H1 (cell line): ENCODE results near the gene SSR2. TPM values are rescaled to one million over a fixed set of nuclear protein-coding genes. Genes with fewer than 3 reads are reported as not detected.

Experiments
- CTCF ChIA-PET: fragments of 300-600 bp; sonication (Branson Sonifier 250); formaldehyde crosslinking; loops from one replicate; lab custom pipeline; 2021; ENCODE audit not compliant: partially characterized antibody; lab: Charles Lee
- POLR2A ChIA-PET: fragments of 300-600 bp; sonication (Branson Sonifier 250); formaldehyde crosslinking; loops from one replicate; lab custom pipeline; 2021; ENCODE audit warnings: inconsistent platforms; ENCODE audit not compliant: partially characterized antibody; lab: Charles Lee
- DNase-seq, 2 experiments: peaks; one replicate each; pipeline versions ENCODE4 v3.0.0 to v3.0.0-alpha.2; 2010 to 2022; ENCODE audit warnings: low spot score in 2 of 2, low read depth in 1 of 2, mixed read lengths in 1 of 2
- FAIRE-seq: peaks from 2 replicates; lab custom pipeline; 2011; peaks lifted over from hg19 to GRCh38; lab: Jason Lieb, UNC
- H2AFZ ChIP-seq: 2 replicates; pipeline ENCODE4 v1.8.1; 2012; ENCODE audit warnings: low read length, inconsistent platforms
- H2AK5ac ChIP-seq: 2 replicates; pipeline ENCODE4 v1.6.1; 2013; ENCODE audit warnings: low read depth, low read length
- H2BK120ac ChIP-seq: replicated peaks from 2 replicates; pipeline ENCODE3; 2013; ENCODE audit warnings: low read depth, low read length, inconsistent platforms
- H2BK12ac ChIP-seq: 2 replicates; pipeline ENCODE4 v1.6.1; 2013; ENCODE audit warnings: low read depth, low read length
- H2BK15ac ChIP-seq: 2 replicates; pipeline ENCODE4 v1.6.1; 2013; ENCODE audit warnings: low read length
- H2BK20ac ChIP-seq: 2 replicates; pipeline ENCODE4 v1.6.1; 2013; ENCODE audit warnings: low read length
- H2BK5ac ChIP-seq: 2 replicates; pipeline ENCODE4 v1.6.1; 2013; ENCODE audit warnings: low read depth, low read length
- H3K14ac ChIP-seq: 2 replicates; pipeline ENCODE4 v1.6.1; 2013; ENCODE audit warnings: inconsistent platforms; ENCODE audit not compliant: insufficient read length
- H3K18ac ChIP-seq: 2 replicates; pipeline ENCODE4 v1.6.1; 2013; ENCODE audit warnings: low read length; ENCODE audit errors: extremely low read depth
- H3K23ac ChIP-seq: 2 replicates; pipeline ENCODE4 v1.6.1; 2013; ENCODE audit warnings: inconsistent platforms; ENCODE audit not compliant: insufficient read length
- H3K23me2 ChIP-seq: 2 replicates; pipeline ENCODE4 v1.6.1; 2013; ENCODE audit warnings: low read depth, low read length
- H3K27ac ChIP-seq: 2 replicates; pipeline ENCODE4 v1.6.1; 2011; ENCODE audit warnings: low read depth, low read length, inconsistent platforms
- H3K27me3 ChIP-seq, 4 experiments: replicated peaks in 1 of 4; 1 replicate in 1 of 4; 2 replicates in 3 of 4; pipeline versions ENCODE4 v1.6.1 to v1.8.1; 2011 to 2013; ENCODE audit warnings: low read length in 3 of 4, mild to moderate bottlenecking in 3 of 4, inconsistent platforms in 2 of 4, mixed read lengths in 2 of 4, moderate library complexity in 1 of 4; ENCODE audit not compliant: control insufficient read depth in 3 of 4, insufficient read depth in 3 of 4; ENCODE audit errors: extremely low read depth in 1 of 4
- H3K36me3 ChIP-seq, 4 experiments: 2 replicates each; pipeline versions ENCODE4 v1.6.1 to v1.8.1; 2011 to 2013; ENCODE audit warnings: mild to moderate bottlenecking in 4 of 4, low read length in 3 of 4, moderate library complexity in 2 of 4, control low read depth in 1 of 4, inconsistent platforms in 1 of 4; ENCODE audit not compliant: insufficient read depth in 4 of 4, control insufficient read depth in 2 of 4
- H3K4ac ChIP-seq: replicated peaks from 2 replicates; pipeline ENCODE3; 2013; ENCODE audit warnings: low read length, low read depth, mixed read lengths, inconsistent platforms; ENCODE audit not compliant: insufficient read length
- H3K4me1 ChIP-seq, 4 experiments: replicated peaks in 1 of 4; 1 replicate in 1 of 4; 2 replicates in 3 of 4; pipeline versions ENCODE4 v1.6.1 to v1.8.1; 2011 to 2013; ENCODE audit warnings: low read length in 3 of 4, inconsistent platforms in 2 of 4, mixed read lengths in 1 of 4; ENCODE audit not compliant: insufficient read depth in 4 of 4, control insufficient read depth in 3 of 4
- H3K4me2 ChIP-seq, 2 experiments: 2 replicates each; pipeline versions ENCODE4 v1.6.1 to v1.8.1; 2011 to 2013; ENCODE audit warnings: low read depth in 2 of 2, low read length in 2 of 2, control low read depth in 1 of 2, inconsistent platforms in 1 of 2, mild to moderate bottlenecking in 1 of 2; ENCODE audit not compliant: insufficient read depth in 1 of 2
- H3K4me3 ChIP-seq, 4 experiments: fragments of 200-600, 300-600 bp in 1 of 4; sonication (generic), shearing (Covaris generic), sonication (Bioruptor Twin) in 1 of 4; 2 replicates each; pipeline versions ENCODE4 v1.5.1 to v1.8.1; 2011 to 2016; ENCODE audit warnings: low read length in 4 of 4, low read depth in 3 of 4, control low read depth in 2 of 4, inconsistent platforms in 2 of 4, mild to moderate bottlenecking in 2 of 4, mixed read lengths in 1 of 4, moderate library complexity in 1 of 4; ENCODE audit not compliant: insufficient read depth in 2 of 4; ENCODE audit errors: extremely low read depth in 1 of 4
- H3K56ac ChIP-seq: replicated peaks from 2 replicates; pipeline ENCODE3; 2013; ENCODE audit warnings: low read depth, mild to moderate bottlenecking, mixed read lengths, low read length, inconsistent platforms; ENCODE audit not compliant: insufficient read length
- H3K79me1 ChIP-seq: 2 replicates; pipeline ENCODE4 v1.6.1; 2013; ENCODE audit warnings: low read depth, low read length, control low read depth
- H3K79me2 ChIP-seq, 2 experiments: 2 replicates each; pipeline versions ENCODE4 v1.6.1 to v1.8.1; 2012 to 2013; ENCODE audit warnings: low read length in 2 of 2, mild to moderate bottlenecking in 2 of 2, inconsistent platforms in 1 of 2; ENCODE audit not compliant: insufficient read depth in 2 of 2, control insufficient read depth in 1 of 2
- H3K9ac ChIP-seq, 4 experiments: replicated peaks in 1 of 4; 1 replicate in 1 of 4; 2 replicates in 3 of 4; pipeline versions ENCODE4 v1.6.1 to v1.8.1; 2011 to 2013; ENCODE audit warnings: low read depth in 3 of 4, low read length in 3 of 4, control low read depth in 2 of 4, mild to moderate bottlenecking in 2 of 4, moderate library complexity in 2 of 4, inconsistent platforms in 1 of 4; ENCODE audit errors: extremely low read depth in 1 of 4
- H3K9me3 ChIP-seq, 2 experiments: 2 replicates each; pipeline versions ENCODE4 v1.6.1 to v1.8.1; 2012 to 2013; ENCODE audit warnings: mild to moderate bottlenecking in 2 of 2, moderate library complexity in 2 of 2, control low read depth in 1 of 2, inconsistent platforms in 1 of 2, low read depth in 1 of 2, low read length in 1 of 2, mixed read lengths in 1 of 2; ENCODE audit not compliant: insufficient read depth in 2 of 2
- H4K20me1 ChIP-seq, 2 experiments: replicated peaks in 1 of 2; 2 replicates each; pipeline versions ENCODE3 to v1.8.1; 2011 to 2013; ENCODE audit warnings: inconsistent platforms in 2 of 2, low read length in 2 of 2, mild to moderate bottlenecking in 1 of 2; ENCODE audit not compliant: insufficient read depth in 2 of 2, control insufficient read depth in 1 of 2
- H4K5ac ChIP-seq: 2 replicates; pipeline ENCODE4 v1.6.1; 2013; ENCODE audit warnings: low read length, low read depth, mixed read lengths, inconsistent platforms; ENCODE audit not compliant: insufficient read length
- H4K8ac ChIP-seq: 2 replicates; pipeline ENCODE4 v1.8.0; 2013; ENCODE audit warnings: mild to moderate bottlenecking, moderate library complexity, low read length, inconsistent platforms; ENCODE audit not compliant: insufficient read depth; ENCODE audit errors: extremely low read depth
- H4K91ac ChIP-seq: replicated peaks from 2 replicates; pipeline ENCODE3; 2013; ENCODE audit warnings: low read length, mixed read lengths, inconsistent platforms; ENCODE audit not compliant: insufficient read length
- BACH1 ChIP-seq: IDR thresholded peaks from 2 replicates; pipeline ENCODE4 v1.6.1; 2012; ENCODE audit warnings: low read length, improper control_type of control experiment
- BCL11A ChIP-seq, 2 experiments: IDR thresholded peaks; one replicate each; pipeline ENCODE4 v1.6.1; 2011; ENCODE audit warnings: low read depth in 2 of 2, low read length in 2 of 2, mild to moderate bottlenecking in 2 of 2
- CREB1 ChIP-seq: IDR thresholded peaks from 2 replicates; pipeline ENCODE4 v1.6.1; 2012; ENCODE audit warnings: inconsistent platforms
- GABPA ChIP-seq: IDR thresholded peaks from 2 replicates; pipeline ENCODE4 v1.6.1; 2011; ENCODE audit warnings: mild to moderate bottlenecking, low read length, moderate library complexity, borderline replicate concordance; ENCODE audit not compliant: insufficient read depth
- KDM5A ChIP-seq: fragments of 200-600 bp; IDR thresholded peaks from 2 replicates; pipeline ENCODE4 v1.7.1; 2012; ENCODE audit warnings: mild to moderate bottlenecking, low read length, inconsistent platforms, mixed read lengths
- POLR2AphosphoS5 ChIP-seq: IDR thresholded peaks from 2 replicates; pipeline ENCODE4 v1.6.1; 2011; ENCODE audit warnings: low read depth, low read length
- RBBP5 ChIP-seq: IDR thresholded peaks from 2 replicates; pipeline ENCODE4 v1.7.1; 2012; ENCODE audit warnings: low read depth, mild to moderate bottlenecking, inconsistent platforms, low read length, moderate library complexity, borderline replicate concordance
- RXRA ChIP-seq: IDR thresholded peaks from 2 replicates; pipeline ENCODE4 v1.6.1; 2011; ENCODE audit warnings: low read depth, mild to moderate bottlenecking, low read length, moderate library complexity; ENCODE audit not compliant: insufficient read depth
- SIX5 ChIP-seq: IDR thresholded peaks from 2 replicates; pipeline ENCODE4 v1.6.1; 2011; ENCODE audit warnings: mild to moderate bottlenecking, low read depth, low read length
- SRF ChIP-seq: IDR thresholded peaks from 2 replicates; pipeline ENCODE4 v1.6.1; 2011; ENCODE audit warnings: mild to moderate bottlenecking, low read depth, low read length, moderate library complexity
- TCF12 ChIP-seq: IDR thresholded peaks from 2 replicates; pipeline ENCODE4 v1.6.1; 2011; ENCODE audit warnings: low read depth, mild to moderate bottlenecking, low read length
- YY1 ChIP-seq: IDR thresholded peaks from 2 replicates; pipeline ENCODE4 v1.6.1; 2011; ENCODE audit warnings: low read depth, mild to moderate bottlenecking, low read length
- ZNF274 ChIP-seq: IDR thresholded peaks from 2 replicates; pipeline ENCODE4 v1.7.0; 2012; ENCODE audit warnings: low read length, borderline replicate concordance; ENCODE audit errors: extremely low read depth
- WGBS, 2 experiments: shearing (Covaris generic) in 1 of 2; methylation state at CpG; one replicate each; pipeline versions ENCODE4 v1.1.6 to v1.1.7; 2013 to 2015; ENCODE audit warnings: low lambda C conversion rate in 2 of 2, mixed read lengths in 2 of 2, inconsistent platforms in 1 of 2, low coverage in 1 of 2, missing lambda C conversion rate in 1 of 2; ENCODE audit not compliant: insufficient replicate concordance in 2 of 2, insufficient coverage in 1 of 2, insufficient read length in 1 of 2; ENCODE audit errors: extremely low coverage in 1 of 2, missing lambda C conversion rate in 1 of 2; 5-methylcytosine and 5-hydroxymethylcytosine counted together
- polyA plus RNA-seq, 7 experiments: library from polyadenylated mRNA; depleted of rRNA in 3 of 7; stranded (reverse) in 5 of 7; unstranded in 2 of 7; fragments of >200 nt in 5 of 7; fragments of 200-250 nt in 2 of 7; gene quantifications; 1 replicate in 5 of 7; 2 replicates in 1 of 7; 4 replicates in 1 of 7; pipeline versions ENCODE4 v1.2.1 to v1.2.3, GENCODE V29; 2011 to 2013; ENCODE audit warnings: missing spikeins in 2 of 7, mixed read lengths in 2 of 7
- total RNA-seq: library from RNA; stranded (reverse); fragmentation: NEBNext Ultra II Directional; extraction: Animal tissue kit (Norgen Biotek cat#: 25700); gene quantifications from 2 replicates; pipeline ENCODE4 v1.2.1, GENCODE V29; 2021

The SSR2 gene
- total and polyA plus RNA-seq, 2 of the 8 experiments (the other 6 are each of a cell fraction or from before 2014, with no cell fraction given) = 190 to 648 TPM

- H3K4ac ChIP-seq = no peak overlapping the region
- no peaks in the 10 kb centered on the region for H3K79me2 ChIP-seq
- H3K23ac ChIP-seq = no peak overlapping the region
- H2BK20ac ChIP-seq = no peak overlapping the region
- POLR2A ChIA-PET = interaction anchor here (0.6 to 19.2 kb wide), 7 partner anchors 7 to 89 kb away, joined by 3 to 282 read pairs (median 4); partner anchors contain the start of genes ARHGEF2 and KHDC4
- no peak overlapping the region for H3K9ac ChIP-seq
- no peak overlapping the region for H2BK15ac ChIP-seq
- no peak for DNase-seq
- no peak overlapping the region for H2BK12ac ChIP-seq
- no peak overlapping the region for H3K18ac ChIP-seq
- H2AFZ ChIP-seq = no peak overlapping the region
- no peaks in the 10 kb centered on the region for H3K23me2 ChIP-seq
- WGBS, 2 experiments = 90% methylated on average over 6 of the region's 6 CpGs; no CpG with 5 or more reads in 1 of the 2 experiments
- no peak for FAIRE-seq
- H3K4me1 ChIP-seq = peaks cover 0 to 7% (median 3%) of the 10 kb centered on the region in 4 experiments; a peak in 4 of 7 replicates
- no peak overlapping the region for H3K27ac ChIP-seq
- no peak overlapping the region for H2AK5ac ChIP-seq
- H4K5ac ChIP-seq = no peak overlapping the region
- no peak overlapping the region for H3K4me2 ChIP-seq
- no peak overlapping the region for H2BK120ac ChIP-seq
- CTCF ChIA-PET = interaction anchor here (0.6 to 5.4 kb wide), 42 partner anchors 8 to 494 kb away, joined by 3 to 126 read pairs (median 5); partner anchors contain the start of genes ARHGEF2, RAB25 and SSR2
- H3K14ac ChIP-seq = no peak overlapping the region
- H4K8ac ChIP-seq = no peak overlapping the region
- no peaks in the 10 kb centered on the region for H3K79me1 ChIP-seq
- H3K36me3 ChIP-seq = no peaks in the 10 kb centered on the region
- H2BK5ac ChIP-seq = no peak overlapping the region
- no peaks in the 10 kb centered on the region for H4K20me1 ChIP-seq
- no peaks in the 10 kb centered on the region for H3K9me3 ChIP-seq
- H3K27me3 ChIP-seq = no peaks in the 10 kb centered on the region
- H4K91ac ChIP-seq = peak overlapping the region; percentile 16
- H3K4me3 ChIP-seq = no peak overlapping the region
- H3K56ac ChIP-seq = no peak overlapping the region
- TF ChIP-seq SIX5 (no peak), BACH1 (no peak), RXRA (no peak), SRF (no peak), GABPA (no peak), KDM5A (no peak), RBBP5 (no peak), CREB1 (no peak), ZNF274 (no peak), POLR2AphosphoS5 (no peak), TCF12 (no peak), YY1 (no peak), BCL11A (IDR thresholded peaks at IDR 0.05; ENCODE audit: low read depth in 2 of 2, low read length in 2 of 2) (no peak)
Observed at GRCh38 chr1:155990005-155990739, 30.6 kb downstream of the SSR2 start.
